ENCODE data around the gene CCBE1. TPM values are rescaled to one million over a fixed set of nuclear protein-coding genes. Genes with fewer than 3 reads are reported as not detected.

The CCBE1 gene
- total RNA-seq, 4 donors from 2014 or later: 2.2 to 7.7 (median 4.1) TPM

- WGBS, 2 donors (ENCODE audit: low coverage in 1 of 2): 44 to 48% methylated on average over 2 of the region's 2 CpGs
- no peak for ATAC-seq
- no peak overlapping the region for H3K27ac ChIP-seq
- no peak for TF ChIP-seq EP300 (IDR thresholded peaks at IDR 0.05)
- TF ChIP-seq POLR2AphosphoS5 (IDR thresholded peaks at IDR 0.05): peak; percentile 11
- TF ChIP-seq POLR2A (IDR thresholded peaks at IDR 0.05): no peak
- TF ChIP-seq CTCF (IDR thresholded peaks at IDR 0.05): no peak
- no peaks in the 10 kb centered on the region for H3K4me1 ChIP-seq
- H3K4me3 ChIP-seq: no peak overlapping the region
- no peaks in the 10 kb centered on the region for H3K9me3 ChIP-seq
- no peaks in the 10 kb centered on the region for H3K27me3 ChIP-seq
- H3K36me3 ChIP-seq: no peaks in the 10 kb centered on the region
Measured at GRCh38 chr18:59646963-59647307, 50.3 kb downstream of the CCBE1 start.

GRCh38 chr18:59646228-59646962 lies 50.8 kb downstream of the CCBE1 start:
- no peak for TF ChIP-seq POLR2A (IDR thresholded peaks at IDR 0.05)
- no peak for TF ChIP-seq EP300 (IDR thresholded peaks at IDR 0.05)
- TF ChIP-seq CTCF (IDR thresholded peaks at IDR 0.05): no peak
- TF ChIP-seq POLR2AphosphoS5 (IDR thresholded peaks at IDR 0.05): no peak
- H3K27me3 ChIP-seq: no peaks in the 10 kb centered on the region
- H3K4me1 ChIP-seq: no peaks in the 10 kb centered on the region
- no peak overlapping the region for H3K27ac ChIP-seq
- no peaks in the 10 kb centered on the region for H3K9me3 ChIP-seq
- ATAC-seq: no peak
- 56 to 76% methylated on average over 4 to 10 of the region's 11 CpGs for WGBS, 2 donors (ENCODE audit: low coverage in 1 of 2)
- no peaks in the 10 kb centered on the region for H3K36me3 ChIP-seq
- no peak overlapping the region for H3K4me3 ChIP-seq

- Histone ChIP-seq H3K36me3 (no peaks in the 10 kb centered on the region), H3K27ac (no peak overlapping the region), H3K4me1 (no peaks in the 10 kb centered on the region), H3K9me3 (no peaks in the 10 kb centered on the region), H3K4me3 (no peak overlapping the region), H3K27me3 (no peaks in the 10 kb centered on the region)
- no peak for ATAC-seq
- TF ChIP-seq POLR2A (IDR thresholded peaks at IDR 0.05) (no peak), POLR2AphosphoS5 (IDR thresholded peaks at IDR 0.05) (no peak), EP300 (IDR thresholded peaks at IDR 0.05) (no peak), CTCF (IDR thresholded peaks at IDR 0.05) (no peak)
- 93 to 100% methylated on average over 2 to 5 of the region's 6 CpGs for WGBS, 2 donors (ENCODE audit: low coverage in 1 of 2)
Measured at GRCh38 chr18:59643740-59644139, 53.5 kb downstream of the CCBE1 start.

GRCh38 chr18:59640721-59641120 lies 56.5 kb downstream of the CCBE1 start:
- H3K27me3 ChIP-seq: no peaks in the 10 kb centered on the region
- 80 to 81% methylated on average over 1 to 3 of the region's 3 CpGs for WGBS, 2 donors (ENCODE audit: low coverage in 1 of 2)
- no peak for TF ChIP-seq POLR2A (IDR thresholded peaks at IDR 0.05)

GRCh38 chr18:59639821-59640220 lies 57.4 kb downstream of the CCBE1 start:
- TF ChIP-seq POLR2AphosphoS5 (IDR thresholded peaks at IDR 0.05) (no peak), CTCF (IDR thresholded peaks at IDR 0.05) (no peak), POLR2A (IDR thresholded peaks at IDR 0.05) (no peak), EP300 (IDR thresholded peaks at IDR 0.05) (no peak)
- Histone ChIP-seq H3K27ac (no peak overlapping the region), H3K4me1 (no peaks in the 10 kb centered on the region), H3K9me3 (no peaks in the 10 kb centered on the region), H3K36me3 (no peaks in the 10 kb centered on the region), H3K27me3 (no peaks in the 10 kb centered on the region), H3K4me3 (no peak overlapping the region)
- WGBS, 2 donors (ENCODE audit: low coverage in 1 of 2): 25 to 52% methylated on average over 3 to 5 of the region's 5 CpGs
- no peak for ATAC-seq

More at GRCh38 chr18:59640721-59641120, 56.5 kb downstream of the CCBE1 start:
- ATAC-seq: no peak
- no peak overlapping the region for H3K27ac ChIP-seq
- H3K4me1 ChIP-seq: no peaks in the 10 kb centered on the region
- no peaks in the 10 kb centered on the region for H3K36me3 ChIP-seq
- no peaks in the 10 kb centered on the region for H3K9me3 ChIP-seq
- H3K4me3 ChIP-seq: no peak overlapping the region
